HG03139 (cell line): ENCODE data around the gene MEX3B.

Experiments used
- ATAC-seq: cut with Tn5 transposase; IDR thresholded peaks from one replicate; pipeline ENCODE4 v1.9.1; 2021; ENCODE audit not compliant: unreplicated experiment

Gene MEX3B

DNA sequence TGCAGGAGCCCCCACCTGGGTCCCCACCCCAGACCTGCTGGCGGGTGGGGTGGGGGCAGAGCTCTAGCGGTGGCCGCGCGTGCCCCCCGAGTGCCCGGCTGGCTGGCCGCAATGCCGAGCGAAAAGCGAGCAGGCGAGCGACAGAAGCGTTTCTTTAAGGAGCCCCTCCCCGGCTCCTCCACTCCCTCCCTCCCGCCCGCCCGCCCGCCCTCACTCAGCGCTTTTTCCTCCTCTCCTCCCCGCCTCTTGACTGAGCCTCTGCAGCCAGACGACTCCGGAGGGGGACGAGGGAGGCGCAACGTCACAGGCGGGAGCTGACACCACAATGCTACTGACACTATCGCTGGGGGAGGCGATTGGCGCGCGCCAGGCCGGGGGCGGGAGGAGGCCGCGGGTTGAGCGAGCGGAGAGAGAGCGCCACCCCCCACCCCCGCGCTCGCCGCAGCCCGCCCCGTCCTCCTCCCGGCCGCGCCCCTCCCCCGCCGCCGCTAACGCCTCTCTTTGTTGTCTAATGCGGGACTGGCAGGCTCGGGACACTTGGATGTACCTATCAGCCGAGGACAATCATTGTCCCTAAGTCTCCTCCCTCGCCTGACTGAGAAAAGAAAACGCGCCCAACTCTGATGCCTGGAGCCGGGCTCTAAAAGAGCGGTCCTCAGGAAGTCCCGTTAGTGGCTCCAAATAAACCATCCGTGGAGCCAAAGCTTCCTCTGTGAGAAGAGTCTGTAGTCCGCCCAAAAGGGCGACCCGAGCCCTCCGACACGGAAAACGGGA lies at the start of gene MEX3B:
Gene MEX3B, minus strand, starts transcription at position 127 of the 774 bp plus-strand sequence. CDS start 313 bp downstream, outside the sequence.
- ATAC-seq: peak; percentile 63

DNA sequence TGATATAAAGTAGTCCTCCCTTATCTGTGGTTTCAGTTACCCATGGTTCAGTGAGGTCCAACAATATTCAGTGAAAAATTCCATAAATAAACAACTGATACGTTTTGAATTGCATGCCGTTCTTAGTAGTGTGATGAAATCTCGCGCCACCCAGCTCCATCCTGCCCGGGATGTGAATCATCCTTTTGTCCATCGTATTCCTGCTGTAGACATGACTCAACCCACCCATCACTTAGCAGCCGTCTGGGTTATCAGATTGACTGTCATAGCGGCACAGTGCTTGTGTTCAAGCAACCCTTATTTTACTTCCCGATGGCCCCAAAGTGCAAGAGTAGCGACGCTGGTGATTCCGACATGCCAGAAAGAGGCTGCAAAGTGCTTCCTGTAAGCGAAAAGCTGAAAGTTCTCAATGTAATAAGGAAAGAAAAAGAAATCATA lies 48.0 kb upstream of the MEX3B start:
- ATAC-seq: no peak

DNA sequence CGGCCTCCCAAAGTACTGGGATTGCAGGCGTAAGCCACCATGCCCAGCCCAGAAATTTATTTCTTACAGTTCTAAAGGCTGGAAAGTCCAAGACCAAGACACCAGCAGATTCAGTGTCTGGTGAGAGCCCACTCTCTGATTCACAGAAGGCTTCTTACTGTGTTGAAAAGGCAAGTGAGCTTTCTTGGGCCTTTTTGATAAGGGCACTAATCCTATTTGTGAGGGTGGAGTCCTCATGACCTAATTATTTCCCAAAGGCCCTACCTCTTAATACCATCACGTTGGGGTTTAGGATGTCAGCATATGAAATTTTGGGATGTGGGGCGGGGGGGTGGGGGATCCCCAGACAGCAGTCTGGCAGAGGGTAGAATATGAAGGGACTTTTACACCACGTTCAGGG lies 47.5 kb upstream of the MEX3B start:
- no peak for ATAC-seq

DNA sequence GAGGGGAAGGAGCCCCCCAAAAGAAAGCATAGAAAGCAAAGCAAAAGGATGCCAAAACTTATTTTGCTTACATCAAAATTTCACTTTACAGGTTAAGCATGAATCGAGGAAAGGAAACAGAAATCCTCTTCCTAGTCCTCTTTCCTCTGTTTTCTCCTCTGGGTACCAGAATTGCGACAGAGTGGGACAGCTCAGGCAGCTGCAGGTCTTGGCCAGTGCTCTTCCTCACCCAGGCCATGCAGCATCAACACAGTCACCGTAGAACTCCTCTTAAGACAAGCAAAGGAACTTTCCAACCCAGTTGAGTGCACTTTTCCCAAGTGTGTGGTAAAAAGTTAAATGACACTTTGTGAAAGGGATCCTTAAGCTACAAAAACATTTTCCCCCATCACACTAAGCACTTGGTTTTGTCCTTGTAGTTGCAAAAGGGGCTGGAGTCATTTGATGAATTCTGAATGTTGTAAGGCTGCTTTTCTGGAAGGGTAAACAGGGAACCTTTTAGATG lies 45.9 kb upstream of the MEX3B start:
- ATAC-seq: no peak

DNA sequence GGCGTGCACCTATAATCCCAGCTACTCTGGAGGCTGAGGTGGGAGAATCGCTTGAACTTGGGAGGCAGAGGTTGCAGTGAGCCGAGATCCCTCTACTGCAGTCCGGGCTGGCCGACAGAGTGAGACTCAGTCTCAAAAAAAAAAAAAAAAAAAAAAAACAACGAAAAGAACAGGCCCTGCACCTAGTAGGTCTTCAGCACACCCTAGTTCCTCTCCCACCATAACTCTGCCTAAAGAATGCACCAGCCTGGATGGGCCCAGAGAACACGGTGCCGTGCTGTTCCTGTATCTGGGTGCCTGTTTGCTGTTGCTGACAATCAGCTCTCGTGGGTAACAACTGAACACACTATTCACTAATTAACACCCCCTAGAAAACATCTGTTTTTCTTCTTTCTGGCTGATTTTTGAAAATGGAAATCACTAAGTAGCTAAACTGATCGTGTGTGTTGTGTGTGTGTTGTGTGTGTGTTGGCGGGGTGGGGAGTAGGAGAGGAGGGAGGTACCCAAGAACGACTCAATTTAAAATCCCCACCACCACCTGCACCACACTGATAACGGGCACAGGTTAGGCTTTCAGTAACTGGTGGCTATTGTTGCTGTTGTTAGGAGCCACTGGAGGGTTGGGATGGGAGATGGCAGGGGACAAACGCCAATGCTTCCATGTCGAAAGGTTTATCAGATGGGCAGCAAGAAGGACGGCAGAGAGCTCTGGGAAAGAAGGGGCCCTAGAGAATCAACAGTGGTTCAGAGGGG lies 40.6 kb upstream of the MEX3B start:
- ATAC-seq: no peak

DNA sequence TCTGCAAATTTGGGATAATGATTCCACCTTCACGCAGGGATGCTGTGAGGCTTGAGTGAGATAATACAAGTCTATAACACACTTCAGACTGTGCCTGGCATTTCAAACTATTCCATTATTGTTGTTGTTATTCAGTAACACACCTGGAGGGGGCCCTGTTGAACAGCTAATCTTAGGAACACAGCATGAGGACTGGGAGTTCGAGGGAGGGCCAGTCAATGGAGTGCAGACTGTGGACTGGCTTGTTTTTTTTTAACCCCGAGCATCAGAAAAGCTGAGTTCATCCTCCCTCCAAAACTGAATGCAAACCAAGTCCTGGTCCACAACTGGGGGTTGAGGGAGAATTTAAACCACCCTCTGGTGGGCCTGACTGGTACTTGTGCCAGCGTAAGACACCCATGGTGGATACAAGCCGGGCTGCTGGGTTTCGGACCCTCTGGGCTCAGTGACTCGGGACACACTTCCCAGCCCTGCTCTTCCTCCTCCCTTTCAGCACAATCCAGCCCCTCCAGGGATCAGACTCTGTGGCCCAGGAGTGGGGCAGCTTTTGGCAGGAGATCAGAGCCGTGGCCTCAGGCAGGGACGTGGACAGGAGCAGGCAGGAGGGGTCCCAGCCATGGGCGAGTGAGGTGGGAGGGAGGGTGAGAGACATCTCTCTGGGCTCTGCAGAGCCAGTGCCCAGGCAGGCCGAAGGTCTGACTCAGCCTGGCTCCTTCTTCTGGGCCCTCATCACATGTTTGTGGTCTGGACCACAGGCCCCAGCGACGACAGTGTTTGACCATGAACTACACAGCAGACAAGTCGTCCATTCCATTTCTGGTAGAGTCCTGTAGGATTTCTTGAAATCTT lies 36.3 kb upstream of the MEX3B start:
- ATAC-seq: no peak

DNA sequence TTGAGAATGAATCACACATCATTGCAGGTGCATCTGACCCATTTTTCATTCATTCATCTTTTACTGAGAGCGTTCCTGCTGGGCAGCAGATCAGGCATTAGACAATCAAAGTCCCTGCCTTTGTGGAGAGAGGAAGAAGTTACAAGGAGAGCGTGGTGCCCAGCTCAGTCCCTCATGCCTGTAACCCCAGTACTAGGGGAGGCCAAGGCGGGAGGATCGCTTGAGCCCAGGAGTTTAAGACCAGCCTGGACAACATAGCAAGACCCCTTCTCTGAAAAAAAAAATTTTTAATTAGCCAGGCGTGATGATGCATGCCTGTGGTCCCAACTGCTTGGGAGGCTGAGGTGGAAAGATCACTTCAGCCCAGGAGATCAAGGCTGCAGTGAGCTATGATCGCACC lies 35.0 kb upstream of the MEX3B start:
- ATAC-seq: no peak

DNA sequence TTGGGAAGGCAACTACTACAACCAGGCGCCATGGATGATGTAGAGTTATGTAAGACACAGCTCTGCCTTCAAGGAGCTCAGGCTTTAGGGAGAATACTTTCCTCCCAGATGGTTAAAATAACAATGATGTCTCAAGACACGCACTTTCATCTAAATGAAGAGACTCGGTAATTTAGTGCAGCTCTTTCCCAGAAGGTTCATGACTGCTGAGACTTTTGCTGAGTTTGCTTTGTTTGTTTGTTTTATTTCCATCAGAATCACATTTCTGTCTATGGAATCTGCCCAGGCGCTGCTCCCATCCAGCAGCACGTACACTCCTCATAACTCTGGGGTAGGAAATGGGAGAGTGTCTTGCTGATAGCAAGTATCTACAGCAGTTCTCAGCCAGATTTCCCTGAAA lies 33.9 kb upstream of the MEX3B start:
- no peak for ATAC-seq

DNA sequence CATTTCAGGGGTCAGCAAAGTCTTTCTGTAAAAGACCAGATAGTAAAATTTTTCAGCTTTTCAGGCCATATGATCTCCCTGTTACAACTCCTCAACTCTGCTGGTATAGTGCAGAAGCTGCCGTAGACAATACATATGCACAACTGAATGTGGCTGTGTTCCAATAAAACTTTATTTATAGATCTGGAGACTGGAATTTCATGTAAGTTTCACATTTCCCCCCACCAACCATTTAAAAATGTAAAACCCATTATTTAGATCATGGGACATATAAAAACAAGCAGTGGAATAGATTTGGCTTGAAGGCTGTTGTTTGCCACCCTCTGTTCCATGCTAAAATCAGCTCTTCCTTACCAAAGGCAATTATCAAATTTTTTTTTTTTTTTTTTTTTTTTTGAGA lies 28.8 kb upstream of the MEX3B start:
- no peak for ATAC-seq

DNA sequence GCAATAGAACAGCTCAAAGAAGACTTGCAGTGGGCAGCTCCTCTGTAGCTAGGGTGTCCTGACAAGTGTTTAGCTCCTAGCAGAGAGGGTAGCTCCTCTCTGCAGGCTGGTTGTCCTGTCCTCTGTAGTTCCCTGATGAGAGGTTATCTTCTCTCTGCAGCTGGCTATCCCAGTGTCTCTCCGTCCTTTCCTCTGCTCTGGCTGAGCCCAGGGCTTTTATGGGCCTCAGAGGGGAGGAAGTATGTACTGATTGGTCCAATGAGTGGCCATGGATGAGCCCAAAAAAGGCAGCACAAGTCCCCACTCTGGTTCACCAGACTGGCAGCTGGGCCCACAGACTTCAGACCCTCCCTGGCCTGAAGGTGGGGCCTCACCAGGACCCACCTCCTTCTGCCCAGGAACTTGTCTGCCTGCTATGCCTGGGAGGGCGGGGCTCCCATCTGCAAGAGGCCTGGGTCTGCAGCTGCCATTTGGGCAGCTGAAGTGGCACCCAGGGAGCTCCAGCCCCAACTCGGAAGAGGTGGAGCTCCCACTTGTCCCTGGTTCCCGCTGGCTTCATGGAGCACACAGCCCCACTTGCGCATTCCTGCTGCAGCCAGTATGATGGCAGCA lies 27.2 kb upstream of the MEX3B start:
- ATAC-seq: no peak

DNA sequence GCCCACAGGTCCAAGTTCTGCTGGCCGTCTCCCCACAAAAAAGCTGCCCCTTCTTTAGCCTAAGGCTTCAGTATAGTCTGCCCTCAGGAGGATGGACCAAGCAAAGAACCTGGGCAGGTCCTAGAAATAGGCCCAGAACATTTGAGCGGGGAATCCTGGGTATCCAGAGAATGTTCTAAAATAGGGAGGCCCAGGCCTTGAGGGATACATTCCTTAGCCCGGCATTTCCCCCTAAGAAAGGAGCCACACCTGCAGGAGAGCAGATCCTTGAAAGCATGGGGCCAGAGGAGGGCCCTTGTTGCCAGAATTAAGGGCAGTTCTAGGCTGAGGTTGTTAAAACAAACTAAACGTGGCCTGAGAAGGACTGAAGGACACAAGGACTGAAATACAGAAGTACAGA lies 20.6 kb upstream of the MEX3B start:
- ATAC-seq: no peak

DNA sequence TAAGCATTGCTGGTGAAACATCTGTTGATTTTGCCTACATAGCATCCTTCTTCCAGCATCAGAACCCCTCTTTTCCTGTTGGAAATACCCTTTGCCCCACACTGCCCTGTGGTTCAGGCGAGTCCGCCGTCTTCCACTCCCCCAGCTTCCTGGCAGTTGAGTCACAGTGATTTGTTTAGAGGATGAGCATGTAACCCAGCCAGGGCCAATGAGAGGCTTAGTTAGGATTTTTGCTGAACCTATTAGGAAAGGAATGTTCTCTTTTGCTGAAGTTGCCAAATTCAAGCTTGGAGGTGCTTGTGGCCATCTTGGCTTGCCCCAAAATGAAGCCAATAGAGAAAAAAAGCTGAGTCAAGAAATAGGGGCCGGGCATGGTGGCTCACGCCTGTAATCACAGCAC lies 19.0 kb upstream of the MEX3B start:
- ATAC-seq: no peak

DNA sequence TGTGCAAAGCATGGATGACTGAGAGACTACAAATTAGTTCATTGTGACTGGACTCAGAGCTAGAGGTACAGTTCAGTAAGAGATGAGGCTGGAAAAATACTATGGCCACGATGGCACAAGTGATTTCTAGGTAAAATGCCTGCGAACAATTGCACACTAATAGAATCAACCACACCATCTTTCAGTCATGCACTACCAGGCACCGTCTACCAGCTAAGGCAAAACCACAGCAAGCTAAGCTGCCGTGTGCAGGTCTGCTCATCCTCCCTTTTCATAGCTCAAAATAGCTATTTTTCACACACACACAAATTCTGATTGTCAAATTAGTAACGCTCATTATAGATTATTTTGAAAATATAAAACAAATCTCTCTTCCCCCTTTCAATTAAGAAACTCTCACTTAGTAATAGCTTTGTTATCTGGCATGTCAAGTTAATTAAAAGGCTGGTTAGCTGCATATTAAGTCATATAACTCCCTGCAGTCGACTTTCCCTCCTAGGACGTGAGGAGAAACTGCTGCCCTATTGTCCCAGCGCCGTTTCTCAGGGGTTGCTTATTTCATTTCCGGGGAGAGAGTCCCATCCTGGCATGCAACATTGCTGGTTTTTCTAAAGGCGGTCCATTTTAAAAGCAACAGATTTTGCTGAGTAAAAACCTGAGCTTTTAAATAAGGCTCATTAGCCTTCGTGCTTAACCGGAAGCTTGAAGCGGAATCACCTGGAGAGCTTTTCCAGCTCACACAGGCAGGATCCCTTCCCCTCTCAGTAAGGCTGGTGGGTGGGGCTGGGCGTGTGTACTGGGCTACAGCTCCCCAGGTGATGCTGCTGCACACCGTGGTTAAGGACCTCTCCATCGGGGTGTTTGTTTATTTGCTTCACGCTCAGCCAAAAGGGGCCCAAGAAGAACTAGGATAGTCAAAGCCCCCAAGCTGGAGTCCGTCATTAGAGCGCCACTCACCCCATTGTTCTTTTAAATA lies 16.9 kb upstream of the MEX3B start:
- no peak for ATAC-seq

DNA sequence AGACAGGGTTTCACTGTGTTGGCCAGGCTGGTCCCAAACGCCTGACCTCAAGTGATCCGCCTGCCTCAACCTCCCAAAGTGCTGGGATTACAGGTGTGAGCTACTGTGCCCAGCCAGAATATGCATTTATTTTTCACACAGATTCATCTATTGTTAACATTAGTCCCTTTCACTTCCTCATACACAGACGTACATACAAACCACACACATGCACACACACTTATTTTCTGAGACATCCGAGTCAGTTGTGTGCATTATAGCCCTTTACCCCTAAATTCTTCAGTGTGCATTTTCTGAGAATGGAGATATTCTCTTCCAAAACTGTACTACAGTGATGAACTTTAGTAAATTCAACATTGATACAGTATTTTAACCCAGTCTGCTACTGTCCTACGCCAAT lies 15.0 kb upstream of the MEX3B start:
- no peak for ATAC-seq

DNA sequence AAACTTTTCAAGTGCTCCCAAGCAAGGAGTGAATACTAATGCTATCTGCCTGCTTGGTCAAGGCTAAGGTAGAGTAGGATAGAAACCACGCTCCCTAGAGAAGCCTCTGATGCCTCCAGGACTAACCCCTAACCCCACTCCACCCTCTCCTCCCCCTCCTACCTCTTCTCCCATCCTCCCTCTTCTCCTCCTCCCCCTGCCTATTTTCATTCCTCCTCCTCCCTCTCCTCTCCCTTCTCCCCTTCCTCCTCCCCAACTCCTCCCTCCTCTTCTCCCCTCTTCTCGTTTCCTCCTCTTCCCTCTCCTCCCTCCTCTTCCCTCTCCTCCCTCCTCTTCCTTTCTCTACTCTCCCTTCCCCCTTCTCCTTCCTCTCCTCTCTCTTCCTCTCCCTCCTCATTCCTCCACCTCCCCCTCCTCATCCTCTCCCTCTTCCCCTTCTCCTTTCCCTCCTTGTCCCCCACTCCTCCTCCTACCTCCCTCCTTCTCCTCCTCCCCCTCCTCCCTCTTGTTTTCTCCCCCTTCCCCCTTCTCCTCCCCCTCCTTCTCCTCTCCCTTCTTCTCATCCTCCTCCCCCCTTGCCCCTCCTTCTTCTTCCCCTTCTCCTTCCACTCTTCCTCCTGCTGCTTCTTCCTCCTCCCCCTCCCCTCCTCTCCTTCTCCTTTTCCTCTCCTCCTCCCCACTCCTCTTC lies 12.8 kb upstream of the MEX3B start:
- ATAC-seq: no peak

DNA sequence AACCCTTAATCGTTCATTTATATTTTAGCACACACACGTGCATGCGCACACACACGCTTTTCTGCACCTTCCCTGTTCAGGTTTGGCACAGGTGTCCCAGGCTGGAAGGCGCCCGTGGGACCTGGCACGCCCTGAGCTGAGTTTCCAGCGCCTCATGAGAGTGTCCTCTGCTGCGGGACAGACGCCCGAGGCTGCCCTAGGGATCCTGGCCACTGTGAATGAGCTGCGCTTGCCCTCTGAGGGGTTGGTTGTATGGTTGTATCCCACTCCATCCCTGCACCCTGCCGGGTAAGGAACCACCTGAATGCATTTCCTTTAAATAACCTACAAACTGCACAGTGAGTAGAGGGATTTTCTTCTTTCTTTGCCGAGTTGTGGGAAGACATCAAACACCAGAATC lies 12.2 kb upstream of the MEX3B start:
- ATAC-seq: no peak

DNA sequence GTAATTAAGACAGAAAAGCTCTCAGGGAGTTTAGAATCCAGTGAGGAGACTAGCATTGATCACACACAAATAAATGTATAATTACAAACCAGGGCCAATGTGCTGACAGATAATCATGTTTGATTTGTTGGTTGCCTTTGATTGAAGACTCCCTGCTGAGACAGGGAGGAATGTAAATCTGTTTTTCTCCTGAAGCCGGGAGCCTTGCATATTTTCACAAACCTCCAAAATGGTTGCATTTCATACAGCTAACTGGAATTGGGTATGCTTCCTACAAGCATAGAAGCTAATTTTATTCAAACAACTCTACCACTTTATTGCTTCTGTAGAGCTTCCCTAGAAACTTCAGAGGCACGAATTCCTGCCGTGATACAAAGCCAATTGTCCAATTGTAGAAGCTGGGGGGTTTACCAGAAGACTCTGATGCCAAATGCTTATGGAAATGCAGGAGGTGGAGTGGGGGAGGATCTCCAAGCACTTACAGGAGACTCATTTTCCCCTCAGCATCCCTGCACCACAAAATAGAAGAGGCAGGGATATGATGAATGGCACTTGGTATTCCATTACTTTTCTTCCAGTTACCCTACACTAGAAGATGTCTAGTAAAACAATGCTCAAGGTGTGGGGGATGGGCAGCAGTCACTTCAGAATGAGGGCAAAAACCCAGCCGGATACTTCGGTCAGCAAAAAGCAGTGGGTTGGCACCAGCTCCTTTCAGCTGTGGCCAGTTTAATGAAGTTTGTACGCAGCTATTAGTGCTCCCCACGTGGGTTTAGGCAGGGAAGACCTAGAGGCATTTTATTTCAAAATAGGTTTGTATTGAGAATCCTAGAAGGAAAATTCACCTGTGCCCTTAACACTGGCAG lies 11.4 kb upstream of the MEX3B start:
- ATAC-seq: no peak

DNA sequence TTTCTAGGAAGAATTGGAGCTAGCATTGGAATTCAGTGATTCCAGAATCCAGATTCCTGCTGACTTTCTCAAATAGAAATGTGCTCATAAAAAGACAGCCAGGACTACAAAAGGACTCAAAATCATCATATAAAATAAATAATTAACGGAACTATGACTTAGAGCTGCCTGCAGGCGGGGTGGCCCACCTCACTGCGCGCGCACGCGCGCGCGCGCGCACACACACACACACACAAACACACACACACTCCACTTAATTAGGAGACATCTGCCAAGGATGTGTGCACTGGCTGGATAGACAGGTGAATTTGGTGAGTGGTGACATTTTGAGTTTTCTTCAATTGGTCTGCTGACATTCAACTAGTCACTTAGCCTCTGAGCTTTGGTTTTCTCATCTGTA lies 6.9 kb upstream of the MEX3B start:
- ATAC-seq: no peak
